Kidney (tissue), 22 donors: Measurements from ENCODE around the gene YTHDC1. TPM values are rescaled to one million over a fixed set of nuclear protein-coding genes. Genes with fewer than 3 reads are reported as not detected.

ENCODE experiments used
- DNase-seq, 5 donors: peaks; one replicate each; pipeline ENCODE4 v3.0.0-alpha.2; 2013 to 2020
- FAIRE-seq: peaks from 2 replicates; lab custom pipeline; 2012; peaks lifted over from hg19 to GRCh38; lab: Jason Lieb, UNC
- H3K27ac ChIP-seq, 2 donors: one replicate each; pipeline ENCODE4 v1.7.0; 2013; ENCODE audit warnings: low read depth in 2 of 2, low read length in 2 of 2, inconsistent platforms in 1 of 2
- H3K27me3 ChIP-seq: one replicate; pipeline ENCODE4 v1.7.1; 2013; ENCODE audit warnings: low read length, inconsistent platforms; ENCODE audit not compliant: control insufficient read depth, insufficient read depth
- H3K36me3 ChIP-seq, 3 donors: one replicate each; pipeline versions ENCODE4 v1.7.0 to v1.7.1; 2013; ENCODE audit warnings: low read length in 3 of 3, control low read depth in 1 of 3, inconsistent platforms in 1 of 3; ENCODE audit not compliant: insufficient read depth in 3 of 3, control insufficient read depth in 2 of 3
- H3K4me1 ChIP-seq, 3 donors: one replicate each; pipeline versions ENCODE4 v1.7.0 to v1.7.1; 2013; ENCODE audit warnings: low read length in 3 of 3, inconsistent platforms in 1 of 3, low read depth in 1 of 3; ENCODE audit not compliant: control insufficient read depth in 2 of 3, insufficient read depth in 2 of 3
- H3K4me3 ChIP-seq, 3 donors: one replicate each; pipeline versions ENCODE4 v1.7.0 to v1.8.1; 2013; ENCODE audit warnings: low read length in 3 of 3, control low read depth in 1 of 3, inconsistent platforms in 1 of 3
- H3K9ac ChIP-seq, 3 donors: one replicate each; pipeline versions ENCODE4 v1.7.0 to v1.7.1; 2013; ENCODE audit warnings: low read length in 3 of 3, control low read depth in 1 of 3, inconsistent platforms in 1 of 3
- H3K9me3 ChIP-seq, 3 donors: one replicate each; pipeline versions ENCODE4 v1.7.0 to v1.7.1; 2013; ENCODE audit warnings: low read length in 3 of 3, control low read depth in 1 of 3, inconsistent platforms in 1 of 3; ENCODE audit not compliant: control insufficient read depth in 2 of 3, insufficient read depth in 1 of 3
- CTCF ChIP-seq: IDR thresholded peaks from 3 replicates; pipeline ENCODE4 v1.5.1; 2012; ENCODE audit warnings: mild to moderate bottlenecking, moderate library complexity, borderline replicate concordance; ENCODE audit not compliant: insufficient read depth; ENCODE audit errors: extremely low read depth
- intact Hi-C: fragments of 100-400 bp; cut with DNase I; formaldehyde crosslinking; loops from one replicate; pipeline ENCODE4 v1.11.1; 2022
- long read RNA-seq, 10 donors: library from polyadenylated mRNA in 1 of 10; unstranded in 1 of 10; transcript quantifications; one replicate each; pipeline ENCODE4 v2.0.0 and lab custom pipeline, GENCODE V29; 2021 to 2026
- polyA plus RNA-seq: library from polyadenylated mRNA; stranded (reverse); fragments of 350-450 nt; fragmentation: Illumina TruSeq; extraction: RNeasy Lipid Tissue Mini Kit (QIAGEN cat#74804); gene quantifications from one replicate; pipeline ENCODE4 v1.2.3, GENCODE V29; 2014; ENCODE audit warnings: low read depth, low replicate concordance; ENCODE audit not compliant: insufficient read depth
- total RNA-seq: library from RNA; stranded (reverse); fragmentation: NEBNext Ultra II Directional; extraction: Animal tissue kit (Norgen Biotek cat#: 25700); gene quantifications from one replicate; pipeline ENCODE4 v1.2.1, GENCODE V29; 2021
- donor health status: control.
- donor health status: control.
- donor health status: control.
- donor health status: control.
- donor health status: control.
- donor health status: DM: yes; HTN: yes; CAD: no.
- donor health status: Normal renal cell carcinoma (clear cell type).

YTHDC1 gene
- total RNA-seq (99.7 TPM), polyA plus RNA-seq (32.6 TPM)
- long read RNA-seq, donor 1, full-length matches to known transcripts = 3 of 38 reads
- long read RNA-seq, donor 1, partial matches to known transcripts = 35 of 38 reads
- long read RNA-seq, donor 1, other reads (novel, unspliced or antisense) = 0 of 38 reads
- long read RNA-seq, donor 2, partial matches to known transcripts = 35 of 37 reads
- long read RNA-seq, donor 2, other reads (novel, unspliced or antisense) = 0 of 37 reads
- long read RNA-seq, donor 3, full-length matches to known transcripts = 12 of 53 reads
- long read RNA-seq, donor 3, partial matches to known transcripts = 41 of 53 reads
- long read RNA-seq, donor 3, other reads (novel, unspliced or antisense) = 0 of 53 reads
- long read RNA-seq, donor 4, full-length matches to known transcripts = 11 of 71 reads
- long read RNA-seq, donor 4, partial matches to known transcripts = 60 of 71 reads
- long read RNA-seq, donor 4, other reads (novel, unspliced or antisense) = 0 of 71 reads
- long read RNA-seq, donor 5 = 0 reads
- long read RNA-seq, donor 6, full-length matches to known transcripts = 9 of 51 reads
- long read RNA-seq, donor 6, partial matches to known transcripts = 42 of 51 reads
- long read RNA-seq, donor 6, other reads (novel, unspliced or antisense) = 0 of 51 reads
- long read RNA-seq, donor 7, full-length matches to known transcripts = 3 of 18 reads
- long read RNA-seq, donor 7, partial matches to known transcripts = 10 of 18 reads
- long read RNA-seq, donor 7, other reads (novel, unspliced or antisense) = 5 of 18 reads
- long read RNA-seq, donor 8, full-length matches to known transcripts = 5 of 37 reads
- long read RNA-seq, donor 8, partial matches to known transcripts = 32 of 37 reads
- long read RNA-seq, donor 8, other reads (novel, unspliced or antisense) = 0 of 37 reads
- long read RNA-seq, donor 9, partial matches to known transcripts = 15 of 19 reads
- long read RNA-seq, donor 9, other reads (novel, unspliced or antisense) = 0 of 19 reads
- long read RNA-seq, donor 10, full-length matches to known transcripts = 10 of 46 reads
- long read RNA-seq, donor 10, partial matches to known transcripts = 36 of 46 reads
- long read RNA-seq, donor 10, other reads (novel, unspliced or antisense) = 0 of 46 reads

DNA sequence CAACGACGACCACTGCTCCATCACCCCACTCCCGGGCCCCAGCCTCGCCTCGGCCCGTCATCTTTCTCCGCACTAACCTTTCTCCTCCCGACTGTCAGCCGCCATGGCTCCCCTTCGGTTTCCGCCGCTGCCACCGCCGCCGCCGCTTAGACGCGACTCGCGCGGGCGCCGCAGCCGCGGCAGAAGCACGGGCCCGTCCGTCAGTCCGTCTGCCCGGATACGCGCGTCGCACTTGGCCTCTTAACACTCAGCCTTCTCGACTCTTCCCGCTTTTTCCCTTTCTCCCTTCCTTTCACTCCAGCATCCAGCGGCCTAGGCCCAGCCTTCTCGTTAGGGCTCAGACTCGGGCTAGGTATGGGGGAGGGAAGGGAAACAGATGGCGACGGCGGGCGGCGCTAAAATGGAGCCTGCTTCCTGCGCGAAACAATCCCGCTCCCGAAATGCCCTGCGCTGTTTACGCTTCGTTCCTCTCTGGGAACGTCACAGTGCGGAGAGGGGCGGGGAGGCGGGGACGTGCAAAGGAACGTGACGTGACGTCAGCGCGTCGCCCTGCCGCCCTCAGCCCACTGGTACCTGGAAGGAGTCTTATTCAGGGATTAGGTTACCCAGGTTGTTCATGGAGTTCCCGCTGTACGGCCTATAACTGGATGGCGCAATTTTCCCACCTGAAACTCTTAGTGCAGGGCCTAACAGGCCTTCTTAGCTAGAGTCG lies at the start of gene YTHDC1:
TSS of gene YTHDC1 (minus strand) at position 442 of the 712 bp plus-strand sequence. CDS start at position 105, 337 bp downstream.
- no peak for TF ChIP-seq CTCF
- peak within 1 kb of the TSS; percentile 94 to 97 (median 95) for H3K4me3 ChIP-seq

DNA sequence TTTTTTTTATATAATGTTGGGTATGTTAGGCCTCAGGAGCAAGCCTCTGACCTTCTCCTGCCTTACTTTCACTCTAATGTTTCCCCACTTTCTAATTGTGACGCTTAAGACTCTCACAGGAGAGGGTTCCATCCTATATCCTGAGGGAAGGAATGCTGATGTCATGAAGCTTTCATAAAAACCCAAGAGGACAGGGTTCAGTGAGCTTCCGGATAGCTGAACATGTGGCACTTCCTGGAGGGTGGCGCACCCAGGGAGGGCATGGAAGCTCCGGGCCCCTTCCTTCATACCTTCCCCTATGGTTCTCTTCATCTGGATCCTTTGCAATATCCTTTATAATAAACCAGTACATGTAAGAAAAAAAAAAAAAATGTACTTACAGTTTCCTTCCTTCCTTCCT lies 49.4 kb upstream of the YTHDC1 start:
- no peak for TF ChIP-seq CTCF
- Histone ChIP-seq H3K27ac (no peak overlapping the region), H3K27me3 (no peaks in the 10 kb centered on the region), H3K4me3 (no peak overlapping the region), H3K36me3 (no peaks in the 10 kb centered on the region), H3K4me1 (no peaks in the 10 kb centered on the region), H3K9ac (no peak overlapping the region), H3K9me3 (no peaks in the 10 kb centered on the region)
- no peak for DNase-seq
- intact Hi-C loops = no loop called here
- FAIRE-seq = no peak

More for the DNA sequence above, at the start of gene YTHDC1:
- Histone ChIP-seq H3K9ac (peak within 1 kb of the TSS; percentile 64 to 98 (median 87)), H3K27ac (peak within 1 kb of the TSS; percentile 96 to 98), H3K9me3 (no peaks in the 10 kb centered on the region), H3K4me1 (peaks cover 0 to 11% (median 6%) of the 10 kb centered on the region in 3 donors), H3K36me3 (no peaks in the 10 kb centered on the region), H3K27me3 (no peaks in the 10 kb centered on the region)
- FAIRE-seq = peak; percentile 84
- intact Hi-C loops = no loop called here
- DNase-seq = peak; percentile 97 to 99 (median 98)

GRCh38 chr4:68396756-68397155 lies 46.9 kb upstream of the YTHDC1 start:
- intact Hi-C loops = no loop called here
- no peak for TF ChIP-seq CTCF
- no peaks in the 10 kb centered on the region for H3K36me3 ChIP-seq
- DNase-seq = no peak
- FAIRE-seq = no peak
- H3K4me3 ChIP-seq = no peak overlapping the region
- H3K27ac ChIP-seq = no peak overlapping the region
- H3K27me3 ChIP-seq = no peaks in the 10 kb centered on the region
- H3K9me3 ChIP-seq = no peaks in the 10 kb centered on the region
- H3K4me1 ChIP-seq = no peaks in the 10 kb centered on the region
- no peak overlapping the region for H3K9ac ChIP-seq
